ENCODE data around the gene SSTR5. TPM values are rescaled to one million over a fixed set of nuclear protein-coding genes. Genes with fewer than 3 reads are reported as not detected.

SSTR5 gene
- total RNA-seq, 1 donor from 2014 or later: not detected

DNA sequence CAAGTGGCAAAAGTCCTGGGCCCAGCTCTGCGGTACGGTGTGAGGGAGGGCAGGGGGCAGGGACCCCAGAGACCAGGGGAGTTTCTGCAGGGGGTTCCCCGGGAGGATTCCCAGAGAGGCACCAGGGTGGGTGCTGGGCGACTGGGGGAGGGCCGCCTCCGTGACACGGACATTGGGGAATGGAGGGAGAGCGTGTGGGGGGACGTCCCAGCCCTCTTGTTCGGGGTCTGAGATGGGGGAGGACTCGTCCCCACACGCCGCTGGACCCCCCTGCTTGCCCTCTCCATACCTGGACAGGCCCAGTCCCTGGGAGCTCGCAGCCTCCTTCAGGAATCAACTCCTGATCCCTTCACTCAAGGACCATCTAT is 49.8 kb downstream of the SSTR5 start:
- H3K4me3 ChIP-seq: no peak overlapping the region
- DNase-seq (no peak), ATAC-seq (no peak)
- H3K9me3 ChIP-seq: no peaks in the 10 kb centered on the region
- TF ChIP-seq CTCF (IDR thresholded peaks at IDR 0.05): no peak
- H3K27ac ChIP-seq: no peak overlapping the region
- H3K27me3 ChIP-seq (ENCODE audit: low read depth): peaks cover 67% of the 10 kb centered on the region
- no peaks in the 10 kb centered on the region for H3K4me1 ChIP-seq
- intact Hi-C loops (cut with DNase I): no loop called here
- H3K36me3 ChIP-seq: no peaks in the 10 kb centered on the region

DNA sequence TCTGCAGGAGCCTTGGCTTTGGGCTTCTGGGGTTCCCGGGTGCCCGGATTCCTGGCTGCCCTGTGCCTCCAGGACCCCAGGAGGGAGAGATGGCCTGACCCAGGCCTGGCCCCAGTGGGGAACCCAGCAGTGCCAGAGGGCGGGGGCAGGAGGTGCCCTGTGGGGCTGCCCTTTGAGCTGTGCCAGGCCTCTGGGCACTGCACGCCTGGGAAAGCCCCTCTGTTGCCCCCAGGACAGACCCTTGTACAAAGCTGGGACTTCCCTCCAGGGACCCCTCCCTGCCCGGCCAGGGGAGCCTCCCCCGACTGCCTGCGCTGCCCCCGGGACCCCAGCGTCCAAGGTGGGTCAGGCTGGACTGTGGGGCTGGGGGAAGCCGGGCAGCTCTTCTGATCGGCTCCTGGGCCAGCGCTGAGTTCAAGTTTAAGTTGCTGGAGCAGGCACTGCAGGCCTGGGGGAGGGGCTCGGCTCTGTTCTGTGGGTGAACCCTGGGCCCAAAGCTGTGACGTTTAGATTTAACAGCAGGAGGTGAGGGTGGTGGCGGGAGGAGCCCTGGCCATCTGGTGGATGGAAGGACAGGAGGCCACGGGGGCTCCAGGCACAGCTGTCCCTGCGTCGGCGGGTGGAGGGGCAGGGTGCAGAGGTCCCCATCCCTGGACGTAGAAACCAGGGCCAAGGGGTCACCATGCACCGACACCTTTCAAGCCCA is 51.1 kb downstream of the SSTR5 start:
- no peak for ATAC-seq
- peaks cover 54% of the 10 kb centered on the region for H3K27me3 ChIP-seq (ENCODE audit: low read depth)
- intact Hi-C loops (cut with DNase I): no loop called here

GRCh38 chr16:1124291-1124690 is 51.7 kb downstream of the SSTR5 start:
- TF ChIP-seq CTCF (IDR thresholded peaks at IDR 0.05): no peak
- DNase-seq (no peak), ATAC-seq (no peak)
- H3K27me3 ChIP-seq (ENCODE audit: low read depth): peaks cover 52% of the 10 kb centered on the region
- H3K36me3 ChIP-seq: no peaks in the 10 kb centered on the region
- intact Hi-C loops (cut with DNase I): no loop called here
- H3K4me3 ChIP-seq: no peak overlapping the region
- H3K27ac ChIP-seq: no peak overlapping the region
- H3K4me1 ChIP-seq: no peaks in the 10 kb centered on the region
- no peaks in the 10 kb centered on the region for H3K9me3 ChIP-seq

More for the DNA sequence above, 51.1 kb downstream of the SSTR5 start:
- DNase-seq: no peak
- TF ChIP-seq CTCF (IDR thresholded peaks at IDR 0.05): no peak
- H3K9me3 ChIP-seq: no peaks in the 10 kb centered on the region
- no peaks in the 10 kb centered on the region for H3K4me1 ChIP-seq
- no peak overlapping the region for H3K4me3 ChIP-seq
- no peak overlapping the region for H3K27ac ChIP-seq
- no peaks in the 10 kb centered on the region for H3K36me3 ChIP-seq

DNA sequence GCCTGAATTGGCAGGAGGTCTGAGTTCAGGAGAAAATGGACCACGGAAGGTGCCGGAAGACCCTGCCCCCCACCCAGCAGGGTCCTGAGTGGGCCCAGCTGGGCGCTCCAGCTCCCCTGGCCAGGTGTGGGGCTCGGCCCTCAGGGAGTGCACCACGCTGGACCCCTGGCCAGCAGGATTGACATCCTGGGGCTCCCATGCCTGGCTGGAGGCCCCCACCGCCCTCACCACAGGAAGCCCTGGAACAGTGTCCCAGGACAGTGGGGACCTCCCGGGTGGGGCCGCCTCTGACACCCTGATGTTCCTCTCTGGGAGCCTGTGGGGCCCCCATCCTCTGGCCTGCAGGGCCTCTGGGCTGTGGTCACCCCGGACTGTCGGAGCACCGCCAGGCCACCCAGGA is 52.2 kb downstream of the SSTR5 start:
- DNase-seq (no peak), ATAC-seq (no peak)
- Histone ChIP-seq H3K4me3 (no peak overlapping the region), H3K36me3 (no peaks in the 10 kb centered on the region), H3K4me1 (no peaks in the 10 kb centered on the region), H3K27ac (no peak overlapping the region), H3K27me3 (ENCODE audit: low read depth) (peaks cover 52% of the 10 kb centered on the region), H3K9me3 (no peaks in the 10 kb centered on the region)
- no peak for TF ChIP-seq CTCF (IDR thresholded peaks at IDR 0.05)
- intact Hi-C loops (cut with DNase I): no loop called here

DNA sequence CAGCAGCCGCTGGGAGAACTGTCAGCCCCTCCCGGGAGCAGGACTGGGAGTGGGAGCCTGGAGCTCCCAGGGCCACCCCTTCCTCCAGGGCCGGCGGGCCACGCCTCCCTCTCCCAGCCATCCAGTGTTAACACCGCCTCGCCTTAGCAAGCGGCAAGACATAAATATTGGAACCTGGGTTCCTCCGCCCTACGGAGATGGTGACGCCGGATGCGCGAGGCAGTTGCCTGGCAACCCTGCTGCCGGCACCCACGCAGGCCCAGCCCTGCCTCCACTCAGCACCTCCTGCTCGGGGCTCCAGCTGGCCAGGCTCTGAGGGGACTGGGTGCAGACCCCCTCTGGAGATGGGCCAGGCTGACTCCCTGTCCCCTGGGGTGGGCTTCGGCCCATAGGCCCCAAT is 52.9 kb downstream of the SSTR5 start:
- H3K4me1 ChIP-seq: no peaks in the 10 kb centered on the region
- DNase-seq (no peak), ATAC-seq (no peak)
- H3K9me3 ChIP-seq: no peaks in the 10 kb centered on the region
- no peak overlapping the region for H3K27ac ChIP-seq
- no peak for TF ChIP-seq CTCF (IDR thresholded peaks at IDR 0.05)
- no peak overlapping the region for H3K4me3 ChIP-seq
- H3K36me3 ChIP-seq: no peaks in the 10 kb centered on the region
- intact Hi-C loops (cut with DNase I): no loop called here
- H3K27me3 ChIP-seq (ENCODE audit: low read depth): peaks cover 48% of the 10 kb centered on the region
